Epithelial cell of proximal tubule (primary cell): ENCODE data around the gene RNPEPL1. TPM values are rescaled to one million over a fixed set of nuclear protein-coding genes. Genes with fewer than 3 reads are reported as not detected.

Experiments used
- DNase-seq: peaks from one replicate; pipeline ENCODE4 v3.0.0-alpha.2; 2011; ENCODE audit warnings: low read depth
- H3K4me3 ChIP-seq: 2 replicates; pipeline ENCODE4 v1.5.1; 2011; ENCODE audit warnings: low read depth, mild to moderate bottlenecking, low read length
- CTCF ChIP-seq: conservative IDR thresholded peaks from 2 replicates; pipeline ENCODE4 v1.5.1; 2012; ENCODE audit warnings: low read depth, mild to moderate bottlenecking, low read length
- total RNA-seq: library from RNA; depleted of rRNA; stranded (reverse); fragments of >200 nt; gene quantifications from 2 replicates; pipeline ENCODE4 v1.2.3, GENCODE V29; 2015

Gene RNPEPL1
- total RNA-seq, 1 donor from 2014 or later: 53.4 TPM

GRCh38 chr2:240576436-240577205, 8.3 kb downstream of the RNPEPL1 start:
- TF ChIP-seq CTCF: no peak
- no peak overlapping the region for H3K4me3 ChIP-seq
- no peak for DNase-seq

DNA sequence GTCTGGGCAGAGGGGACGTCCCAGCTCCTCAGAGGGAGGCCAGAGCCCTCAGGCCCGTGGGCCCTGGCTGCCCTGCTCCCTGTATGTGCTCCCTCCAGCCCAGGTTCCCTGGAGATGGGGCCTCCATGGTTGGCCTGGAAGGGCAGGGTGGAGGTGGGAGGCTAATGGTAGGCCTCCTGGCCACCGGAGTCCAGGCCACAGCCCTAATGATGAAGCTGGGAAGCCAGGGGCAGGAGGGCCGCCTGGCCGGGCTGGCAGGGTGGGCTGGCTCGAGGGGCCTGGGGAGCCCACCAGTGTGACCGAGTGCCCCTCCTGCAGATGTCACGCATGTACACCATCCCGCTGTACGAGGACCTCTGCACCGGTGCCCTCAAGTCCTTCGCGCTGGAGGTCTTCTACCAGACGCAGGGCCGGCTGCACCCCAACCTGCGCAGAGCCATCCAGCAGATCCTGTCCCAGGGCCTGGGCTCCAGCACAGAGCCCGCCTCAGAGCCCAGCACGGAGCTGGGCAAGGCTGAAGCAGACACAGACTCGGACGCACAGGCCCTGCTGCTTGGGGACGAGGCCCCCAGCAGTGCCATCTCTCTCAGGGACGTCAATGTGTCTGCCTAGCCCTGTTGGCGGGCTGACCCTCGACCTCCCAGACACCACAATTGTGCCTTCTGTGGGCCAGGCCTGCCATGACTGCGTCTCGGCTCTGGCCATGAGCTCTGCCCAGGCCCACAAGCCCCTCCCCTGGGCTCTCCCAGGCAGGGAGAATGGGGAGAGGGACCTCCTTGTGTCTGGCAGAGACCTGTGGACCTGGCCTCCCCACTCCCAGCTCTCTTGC, 9.2 kb downstream of the RNPEPL1 start:
- no peak for DNase-seq
- no peak overlapping the region for H3K4me3 ChIP-seq
- TF ChIP-seq CTCF: no peak

DNA sequence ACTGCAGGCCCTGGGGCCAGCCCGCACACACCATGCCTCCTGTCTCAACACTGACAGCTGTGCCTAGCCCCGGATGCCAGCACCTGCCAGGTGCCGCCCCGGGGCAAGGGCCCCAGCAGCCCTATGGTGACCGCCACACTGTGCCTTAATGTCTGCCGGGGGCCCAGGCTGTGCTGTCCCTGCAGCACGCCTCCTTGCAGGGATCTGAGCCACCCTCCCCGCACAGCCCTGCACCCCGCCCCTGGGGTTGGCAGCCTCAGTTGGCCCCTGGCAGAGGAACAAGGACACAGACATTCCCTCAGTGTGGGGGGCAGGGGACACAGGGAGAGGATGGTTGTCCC, 9.8 kb downstream of the RNPEPL1 start:
- no peak for DNase-seq
- TF ChIP-seq CTCF: no peak
- no peak overlapping the region for H3K4me3 ChIP-seq

GRCh38 chr2:240578488-240578887, 10.2 kb downstream of the RNPEPL1 start:
- no peak for DNase-seq
- TF ChIP-seq CTCF: no peak
- no peak overlapping the region for H3K4me3 ChIP-seq

DNA sequence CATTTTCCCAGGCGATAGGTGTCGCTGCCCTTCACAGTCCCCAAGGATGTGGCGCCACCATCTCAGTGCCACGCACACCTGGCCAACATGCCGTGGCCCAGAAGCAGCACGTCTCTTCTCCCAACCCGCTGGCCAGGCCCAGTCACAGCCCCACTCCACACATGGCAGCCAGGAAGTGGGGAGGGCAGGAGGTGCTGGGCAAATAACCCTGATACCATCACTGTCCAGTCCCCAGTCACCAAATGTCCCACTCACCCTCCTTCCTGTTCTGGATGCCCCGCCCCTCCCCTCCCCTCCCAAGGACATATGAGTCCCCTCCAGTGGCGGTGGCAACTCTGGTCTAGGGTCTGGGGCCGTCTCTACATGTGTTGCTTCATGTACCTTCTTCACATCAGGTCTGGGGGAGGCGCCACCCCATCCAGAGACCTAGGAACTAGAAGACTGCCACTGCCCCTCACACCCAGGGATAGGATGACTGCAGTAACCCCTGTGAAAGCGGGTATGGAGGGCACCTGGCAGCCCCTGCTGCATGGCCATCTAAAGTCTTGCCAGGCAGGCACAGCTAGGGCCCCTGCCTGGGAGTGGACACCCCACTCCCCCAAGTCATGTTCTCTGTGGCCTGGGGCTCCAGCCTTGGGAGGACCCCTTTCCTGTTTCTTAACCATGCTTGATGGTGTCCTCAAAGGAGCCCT, 10.9 kb downstream of the RNPEPL1 start:
- no peak for TF ChIP-seq CTCF
- no peak overlapping the region for H3K4me3 ChIP-seq
- no peak for DNase-seq

DNA sequence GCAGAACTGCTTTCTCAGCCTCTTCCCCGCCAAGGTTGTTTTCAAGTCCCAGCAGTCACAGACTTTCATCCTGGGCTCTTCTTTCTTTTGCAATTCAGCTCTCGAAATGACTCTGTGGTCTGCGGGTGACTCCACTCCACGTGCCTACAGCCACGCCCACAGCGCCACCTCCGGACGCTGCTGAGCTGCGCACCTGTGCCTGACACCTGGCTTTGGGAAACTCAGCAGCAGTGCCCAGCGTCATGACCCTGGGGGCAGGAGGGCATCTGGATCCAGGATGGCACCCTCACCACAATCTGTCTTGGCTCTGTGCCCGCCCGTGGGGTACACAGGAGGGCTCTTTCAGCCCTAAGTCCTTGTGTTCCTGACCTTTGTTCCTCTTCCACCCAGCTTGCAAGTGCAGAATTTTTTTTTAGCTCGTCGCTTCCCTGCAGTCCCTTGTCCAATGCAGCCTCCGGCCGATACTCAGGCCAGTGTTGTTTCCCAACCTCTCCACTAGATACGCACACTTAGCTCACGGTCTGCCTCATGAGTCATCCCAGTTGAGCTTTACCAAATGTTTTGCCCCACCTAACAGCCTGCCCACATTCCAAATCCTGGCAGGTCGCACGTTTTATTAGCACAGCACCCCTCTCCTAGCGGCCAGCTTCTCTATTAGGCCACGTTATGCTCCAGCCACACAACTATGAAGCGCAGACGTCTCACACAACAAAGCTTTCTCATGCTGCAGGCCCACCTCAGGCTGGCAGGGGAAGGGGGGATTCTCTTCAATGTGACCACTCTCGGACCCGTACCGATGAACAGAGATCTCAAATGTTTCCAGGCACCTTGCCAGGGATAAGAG, 11.7 kb downstream of the RNPEPL1 start:
- H3K4me3 ChIP-seq: no peak overlapping the region
- TF ChIP-seq CTCF: peak; percentile 57
- no peak for DNase-seq
